Measurements from ENCODE around the gene GALNT14.

- TF ChIP-seq FOXJ3 (CRISPR knock-in tag; IDR thresholded peaks at IDR 0.05; ENCODE audit: borderline replicate concordance) (no peak), ZNF142 (CRISPR knock-in tag; IDR thresholded peaks at IDR 0.05) (no peak), ZNF670 (CRISPR knock-in tag; IDR thresholded peaks at IDR 0.05; ENCODE audit: borderline replicate concordance) (no peak), ASH2L (IDR thresholded peaks at IDR 0.05; ENCODE audit: insufficient read length, low read depth, low read length) (no peak)
Observed at GRCh38 chr2:31112544-31112943, 25.7 kb downstream of the GALNT14 start.
